Measurements from ENCODE around the gene MECR.
A peak's percentile ranks its signal among the peaks of the same experiment; 100 is the strongest.
"Not testable (repeated sequence)": the region's sequence is repeated elsewhere in the genome, so short reads cannot be mapped to it uniquely, and the experiment has no call there.

Gene MECR

DNA sequence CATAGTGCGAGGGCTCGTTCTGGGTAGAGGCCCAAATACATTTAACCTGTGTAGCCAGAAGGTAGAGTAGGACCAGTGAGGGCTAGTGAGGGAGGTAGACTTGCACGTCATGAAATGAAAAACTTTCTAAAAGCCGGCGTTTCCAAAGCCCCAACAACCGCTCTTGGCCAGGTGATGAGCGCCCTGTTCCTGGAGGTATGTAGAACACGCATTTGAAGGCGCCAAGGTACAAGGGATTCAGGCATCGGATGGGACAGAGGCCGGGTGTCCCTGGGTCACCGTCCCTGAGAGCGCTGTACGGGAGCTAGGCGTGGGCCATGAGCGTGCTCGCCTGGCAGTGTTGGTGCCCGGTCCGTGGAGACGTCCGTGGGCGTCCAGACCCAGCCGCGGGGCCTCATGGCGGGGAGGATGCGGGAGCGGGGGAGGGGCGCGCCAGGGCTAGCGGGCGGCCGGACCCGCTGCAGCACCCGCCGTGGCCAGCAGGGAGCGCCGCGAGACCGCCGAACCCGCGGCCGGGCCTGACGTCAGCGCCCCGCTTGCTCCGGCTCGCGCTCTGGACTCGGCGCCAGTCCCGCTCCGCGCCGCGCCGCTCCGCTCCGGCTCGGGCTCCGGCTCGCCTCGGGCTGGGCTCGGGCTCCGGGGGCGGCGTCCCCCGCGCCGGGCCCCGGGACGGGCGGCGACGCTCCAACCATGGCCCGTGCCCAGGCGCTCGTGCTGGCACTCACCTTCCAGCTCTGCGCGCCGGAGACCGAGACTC, 5.4 kb upstream of the MECR start, which contains the start of gene PTPRU:
Gene PTPRU, plus strand, starts transcription at position 568 of the 757 bp plus-strand sequence. Its CDS starts 123 bp downstream, at position 691.
- peak; percentile 49 for DNase-seq

DNA sequence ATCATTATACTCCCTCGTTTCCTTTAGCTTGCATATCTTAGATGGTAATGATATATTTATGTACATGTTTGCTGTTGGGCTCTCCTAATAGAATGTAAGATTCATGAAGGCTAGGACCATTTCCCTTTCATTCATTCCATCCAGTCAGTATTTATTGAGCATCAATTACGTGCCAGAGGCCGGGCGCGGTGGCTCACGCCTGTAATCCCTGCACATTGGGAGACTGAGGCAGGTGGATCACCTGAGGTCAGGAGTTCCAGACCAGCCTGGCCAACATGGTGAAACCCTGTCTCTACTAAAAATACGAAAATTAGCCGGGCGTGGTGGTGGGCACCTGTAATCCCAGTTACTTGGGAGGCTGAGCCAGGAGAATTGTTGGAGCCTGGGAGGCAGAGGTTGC, 4.1 kb upstream of the MECR start:
- DNase-seq = not testable (repeated sequence)

DNA sequence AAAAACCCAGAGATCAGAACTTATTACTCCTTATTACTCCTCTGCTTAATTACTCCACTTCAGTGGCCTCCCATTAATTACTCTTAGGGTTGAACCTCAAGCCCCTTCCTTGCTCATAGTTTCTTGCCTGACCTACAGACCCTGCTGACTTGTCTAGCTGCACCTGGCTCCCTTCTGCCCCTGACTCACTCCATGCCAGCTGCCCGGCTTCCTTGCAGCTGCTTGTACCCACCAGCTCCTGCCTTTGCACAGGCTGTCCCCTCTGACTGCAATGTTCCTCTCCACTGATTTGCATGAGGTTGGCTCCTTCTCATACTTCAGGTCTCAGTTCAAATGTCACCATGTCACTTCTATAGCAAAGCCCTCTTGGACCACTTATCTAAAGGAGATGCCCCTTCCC, 3.7 kb upstream of the MECR start:
- no peak for DNase-seq

DNA sequence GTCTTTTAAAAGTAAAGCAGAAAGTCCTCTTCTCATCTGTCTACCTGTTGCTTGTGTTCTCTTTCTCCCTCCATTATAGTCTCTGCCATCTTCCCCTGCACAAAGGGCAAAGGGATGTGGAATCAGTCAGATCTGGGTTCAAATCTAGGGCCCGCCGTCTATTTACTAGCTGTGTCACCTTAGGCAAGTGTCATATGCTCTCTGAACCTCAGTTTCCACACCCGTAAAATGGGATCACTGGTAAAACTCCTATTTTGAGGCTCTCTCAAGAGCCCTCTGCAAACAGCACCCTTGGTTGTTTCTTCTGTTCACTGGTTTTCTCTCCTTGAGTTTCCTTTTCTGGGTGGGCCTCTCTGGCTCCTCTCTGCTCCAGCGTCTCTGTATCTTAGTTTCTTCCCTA, 3.0 kb upstream of the MECR start:
- DNase-seq = no peak

DNA sequence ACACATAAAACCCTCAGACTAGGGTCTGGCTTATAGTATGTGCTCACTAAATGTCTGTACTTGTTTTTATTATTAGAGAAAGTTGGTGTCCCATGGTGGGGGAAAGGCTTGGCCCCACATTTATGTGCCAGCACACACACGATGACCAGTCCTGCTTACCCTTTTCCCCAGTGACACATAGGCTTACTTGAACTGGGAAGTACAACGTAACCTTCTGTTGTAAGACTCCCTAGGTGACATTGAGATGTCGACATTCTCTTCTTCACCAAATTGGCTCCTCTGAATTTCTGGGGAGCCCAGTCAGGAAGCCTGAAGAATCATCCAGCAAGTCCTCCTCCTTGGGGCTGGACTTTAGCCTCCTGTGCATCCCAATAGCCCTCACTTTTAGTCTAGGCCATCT, 1.7 kb upstream of the MECR start:
- DNase-seq = no peak

DNA sequence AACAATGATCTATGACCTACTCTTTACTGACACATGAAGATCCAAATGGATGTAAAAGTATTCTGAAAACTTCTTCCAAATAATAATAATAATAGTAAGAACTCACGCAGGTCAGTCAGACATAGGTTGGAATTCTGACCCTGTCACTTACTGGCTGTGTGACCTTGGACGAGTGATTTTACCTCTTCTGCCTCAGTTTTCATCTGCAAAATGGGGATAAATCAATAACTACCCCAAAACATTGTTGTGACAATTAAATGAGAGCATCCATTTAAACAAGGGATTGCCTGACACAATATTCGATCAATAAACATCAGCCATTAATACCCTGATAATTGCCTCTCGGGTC, 556 bp downstream of the MECR start:
- no peak for DNase-seq

DNA sequence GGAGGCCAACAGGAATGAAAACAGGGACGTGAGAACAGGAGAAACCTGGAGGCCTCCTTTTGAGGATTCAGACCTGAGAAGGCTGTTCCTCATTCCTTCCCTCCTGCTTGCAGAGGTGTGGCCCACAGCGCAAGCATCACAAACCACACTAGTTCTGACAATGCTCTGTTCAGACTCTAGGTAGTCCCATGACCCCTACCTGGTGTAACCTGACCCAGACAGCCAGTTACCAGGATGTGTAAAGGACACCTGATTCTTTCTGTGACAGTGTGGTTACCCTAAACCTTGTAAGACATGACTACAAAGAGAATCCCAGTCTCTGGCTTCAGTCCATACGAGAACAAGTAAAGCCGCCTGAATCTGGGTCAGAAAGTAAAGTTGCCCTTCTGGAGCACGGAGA, 3.2 kb downstream of the MECR start:
- no peak for DNase-seq

DNA sequence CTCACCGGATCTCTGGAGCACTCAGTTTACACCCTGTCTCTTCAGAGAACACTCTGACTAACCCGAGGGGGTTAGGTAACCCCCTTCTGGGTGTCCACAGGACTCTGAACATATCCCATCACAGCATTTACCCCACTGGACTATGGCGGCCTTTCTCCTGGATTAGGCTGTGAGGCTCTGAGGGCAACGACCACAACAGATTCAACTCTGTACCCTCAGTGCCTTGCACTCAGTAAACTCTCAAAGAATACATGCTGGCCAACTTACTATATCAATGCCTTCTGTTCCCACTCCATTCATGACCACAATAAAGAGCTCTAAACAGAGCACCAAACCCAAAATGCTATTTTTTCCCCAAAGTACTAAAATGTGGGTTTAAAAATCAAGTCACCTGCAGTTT, 5.4 kb downstream of the MECR start:
- no peak for DNase-seq

DNA sequence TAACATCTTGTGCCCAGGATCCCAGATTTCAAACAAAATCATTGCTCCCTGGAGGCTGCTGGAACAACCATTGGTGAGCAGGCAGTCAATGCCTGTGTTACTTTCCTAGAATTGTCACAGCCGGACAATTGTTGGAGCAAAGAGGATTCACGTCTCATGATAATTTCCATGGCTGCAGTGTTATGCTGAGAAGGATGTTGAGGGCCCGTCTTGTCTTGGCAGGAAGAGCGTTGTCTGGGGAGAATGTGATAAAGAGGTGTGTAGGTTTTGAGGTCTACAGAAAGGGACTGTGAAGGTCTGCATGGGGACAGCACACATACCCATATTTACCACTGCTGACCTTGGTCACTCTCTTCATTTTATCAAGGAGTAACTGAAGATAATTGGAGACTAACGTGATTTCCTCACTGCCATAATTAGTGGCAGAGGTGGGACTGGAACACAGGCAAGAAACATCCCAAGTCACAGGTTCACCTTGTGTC, 6.3 kb downstream of the MECR start:
- DNase-seq = no peak

DNA sequence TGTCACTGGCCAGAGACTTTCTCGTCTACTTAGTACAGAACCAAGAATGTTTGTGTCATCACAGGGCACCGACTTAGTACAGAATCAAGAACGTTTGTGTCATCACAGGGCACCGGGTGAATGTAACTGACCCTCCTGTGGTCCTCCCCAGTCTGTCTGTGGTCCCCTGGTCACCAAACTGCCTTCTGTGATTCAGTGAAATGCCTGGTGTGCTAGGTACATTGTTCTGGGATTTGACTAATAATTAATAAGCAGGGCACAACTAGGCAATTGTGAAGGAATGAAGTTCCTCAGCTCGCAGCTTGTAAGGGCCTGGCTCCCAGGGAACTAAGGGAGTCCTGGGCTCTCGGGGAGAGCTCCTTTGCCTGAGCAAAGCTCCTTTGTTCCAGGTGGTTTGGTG, 7.2 kb downstream of the MECR start:
- DNase-seq = no peak

DNA sequence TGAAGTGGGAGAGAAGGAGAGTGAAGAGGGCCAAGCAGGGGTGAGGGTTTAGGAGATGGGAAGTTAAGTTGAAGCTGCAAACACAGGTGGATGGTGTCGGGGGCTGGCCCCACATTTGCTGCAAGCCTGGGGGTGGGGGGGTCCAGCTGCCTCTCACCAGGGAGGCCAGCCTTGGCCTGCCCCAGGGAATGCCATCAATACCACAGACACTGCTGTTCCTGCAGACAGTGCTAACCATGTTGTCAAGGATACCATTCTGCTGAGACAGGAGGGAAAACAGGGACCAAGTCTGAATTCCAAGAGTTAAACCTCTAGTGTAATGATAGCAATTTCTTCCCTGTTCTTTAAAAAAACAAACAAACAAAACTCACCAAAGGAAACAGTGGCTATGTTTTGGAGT, 8.0 kb downstream of the MECR start:
- no peak for DNase-seq

DNA sequence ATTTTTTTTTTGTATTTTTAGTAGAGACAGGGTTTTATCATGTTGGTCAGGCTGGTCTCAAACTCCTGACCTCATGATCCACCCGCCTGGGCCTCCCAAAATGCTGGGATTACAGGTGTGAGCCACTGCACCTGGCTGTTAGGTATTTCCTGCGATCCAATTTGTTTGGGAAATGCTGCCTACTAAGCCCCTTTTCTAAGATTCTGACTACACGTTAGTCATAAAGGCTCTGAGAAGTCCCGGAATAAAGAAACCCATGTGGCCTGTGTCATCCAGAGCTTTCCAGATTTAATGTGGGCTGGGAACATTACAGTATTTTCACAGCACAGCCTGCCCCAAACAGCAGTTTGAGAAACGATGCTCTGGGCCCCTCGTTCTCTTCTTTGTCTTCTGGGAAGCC, 8.5 kb downstream of the MECR start:
- not testable (repeated sequence) for DNase-seq

DNA sequence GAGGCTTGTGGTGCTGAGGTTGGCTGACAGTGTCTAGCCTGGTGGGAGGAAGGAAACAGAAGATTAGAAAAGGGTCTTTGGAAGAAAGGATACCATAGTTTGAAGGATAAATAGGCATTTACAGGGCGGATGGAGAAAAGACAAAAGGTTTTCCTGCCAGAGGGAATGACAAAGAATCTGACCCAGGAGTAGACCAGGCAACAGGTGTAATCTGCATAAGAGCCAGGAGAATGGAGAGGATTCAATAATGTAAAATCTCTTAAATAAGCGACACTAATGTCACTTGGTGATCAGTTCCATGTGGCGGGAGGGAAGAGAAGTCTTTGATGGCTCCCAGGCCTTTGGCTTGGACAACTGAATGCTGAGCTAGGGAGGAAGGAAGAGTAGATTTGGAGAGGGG, 9.4 kb downstream of the MECR start:
- DNase-seq = no peak

DNA sequence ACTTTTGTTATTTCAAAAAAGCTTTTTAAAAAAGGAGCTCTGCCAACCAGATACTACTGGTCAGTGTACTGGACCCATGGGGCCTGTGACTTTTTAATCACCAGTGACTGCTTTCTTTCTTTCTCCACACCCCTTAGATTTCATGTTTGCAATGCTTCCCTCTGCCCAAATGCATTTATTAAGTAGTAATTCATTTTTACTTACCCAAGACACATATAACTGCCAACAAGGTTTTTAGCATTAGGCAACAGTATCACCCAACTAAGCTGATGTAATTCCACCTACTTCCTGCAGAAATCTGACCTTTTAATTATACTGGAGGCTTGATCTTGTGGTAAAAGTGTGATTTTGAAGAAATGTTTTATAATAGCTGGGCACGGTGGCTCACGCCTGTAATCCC, 12.5 kb downstream of the MECR start:
- DNase-seq = no peak

DNA sequence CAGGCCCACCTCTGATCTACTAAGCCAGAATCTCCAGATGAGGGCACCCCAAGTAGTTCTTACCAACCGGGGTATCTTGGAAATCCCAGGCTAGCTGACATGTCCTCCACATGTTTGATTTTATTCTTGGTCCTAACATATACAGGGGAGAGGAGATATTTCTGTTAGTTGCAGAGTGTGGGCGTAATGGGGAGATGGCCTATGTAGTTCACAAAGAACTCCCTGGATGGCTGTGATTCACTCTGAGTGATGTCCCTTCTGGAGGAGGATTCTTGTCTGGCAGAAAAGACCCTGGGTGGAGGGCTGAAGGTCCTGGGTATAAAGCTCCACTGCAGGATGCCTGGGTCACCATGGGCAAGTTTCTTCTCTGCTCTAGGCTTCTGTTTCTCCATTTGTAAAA, 13.1 kb downstream of the MECR start:
- no peak for DNase-seq

DNA sequence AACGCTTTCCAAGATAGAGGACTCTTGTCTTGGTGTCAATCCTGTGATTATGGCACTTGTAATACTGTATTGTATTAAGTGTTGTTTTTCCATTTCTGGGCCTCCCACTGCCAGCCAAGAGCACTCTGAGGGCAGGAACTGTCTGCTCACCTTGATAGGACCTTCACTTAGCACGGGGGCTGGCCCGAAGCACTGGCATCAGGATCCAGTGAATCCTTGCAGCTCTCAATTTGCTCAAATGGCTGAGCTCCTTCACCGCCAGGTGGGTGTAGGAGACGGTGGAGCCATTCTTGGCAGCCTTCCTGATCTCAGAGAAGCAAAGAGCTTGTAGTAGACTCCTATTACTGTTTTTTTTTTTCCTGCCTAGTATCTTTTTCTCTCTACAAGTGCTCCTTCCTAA, 17.7 kb downstream of the MECR start:
- DNase-seq = no peak

DNA sequence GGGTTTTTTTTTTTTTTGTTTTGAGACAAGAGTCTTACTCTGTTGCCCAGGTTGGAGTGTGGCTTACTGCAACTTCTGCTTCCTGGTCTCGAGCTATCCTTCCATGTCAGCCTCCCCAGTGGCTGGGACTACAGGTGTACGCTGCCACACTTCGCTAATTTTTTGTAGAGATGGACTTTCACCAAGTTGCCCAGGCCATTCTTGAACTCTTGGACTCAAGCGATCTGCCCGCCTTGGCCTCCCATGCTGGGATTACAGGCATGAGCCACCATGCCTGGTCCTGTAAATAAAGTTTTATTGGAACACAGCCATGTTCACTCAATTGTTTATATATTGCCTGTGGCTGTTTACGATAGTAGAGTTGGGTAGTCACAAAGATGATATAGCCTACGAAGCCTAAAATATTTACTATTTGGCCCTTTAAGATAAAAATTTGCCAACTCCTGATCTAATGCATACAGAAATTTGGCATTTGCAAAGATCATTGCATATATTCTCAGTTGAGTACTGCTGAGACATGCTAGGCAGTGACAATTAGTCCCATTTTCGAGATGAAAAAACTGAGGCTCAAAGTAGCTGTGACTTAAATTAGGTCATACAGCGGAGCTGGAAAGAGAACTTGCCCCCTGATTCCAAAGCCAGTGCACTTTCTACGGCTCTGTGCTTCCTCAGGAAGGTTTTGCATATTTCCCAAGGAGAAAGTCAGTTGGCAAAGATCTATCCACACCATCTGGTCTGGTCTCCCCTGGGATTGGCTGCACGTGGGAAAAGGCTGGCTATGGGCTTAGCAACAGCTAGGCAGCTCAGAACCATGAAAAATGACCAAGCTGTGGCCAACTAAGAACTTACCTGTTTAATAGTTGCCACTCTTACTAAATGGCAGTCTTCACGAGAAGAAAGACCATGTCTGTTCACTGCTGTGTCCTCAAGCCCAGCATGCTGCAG, 19.4 kb downstream of the MECR start:
- DNase-seq = peak; percentile 12

DNA sequence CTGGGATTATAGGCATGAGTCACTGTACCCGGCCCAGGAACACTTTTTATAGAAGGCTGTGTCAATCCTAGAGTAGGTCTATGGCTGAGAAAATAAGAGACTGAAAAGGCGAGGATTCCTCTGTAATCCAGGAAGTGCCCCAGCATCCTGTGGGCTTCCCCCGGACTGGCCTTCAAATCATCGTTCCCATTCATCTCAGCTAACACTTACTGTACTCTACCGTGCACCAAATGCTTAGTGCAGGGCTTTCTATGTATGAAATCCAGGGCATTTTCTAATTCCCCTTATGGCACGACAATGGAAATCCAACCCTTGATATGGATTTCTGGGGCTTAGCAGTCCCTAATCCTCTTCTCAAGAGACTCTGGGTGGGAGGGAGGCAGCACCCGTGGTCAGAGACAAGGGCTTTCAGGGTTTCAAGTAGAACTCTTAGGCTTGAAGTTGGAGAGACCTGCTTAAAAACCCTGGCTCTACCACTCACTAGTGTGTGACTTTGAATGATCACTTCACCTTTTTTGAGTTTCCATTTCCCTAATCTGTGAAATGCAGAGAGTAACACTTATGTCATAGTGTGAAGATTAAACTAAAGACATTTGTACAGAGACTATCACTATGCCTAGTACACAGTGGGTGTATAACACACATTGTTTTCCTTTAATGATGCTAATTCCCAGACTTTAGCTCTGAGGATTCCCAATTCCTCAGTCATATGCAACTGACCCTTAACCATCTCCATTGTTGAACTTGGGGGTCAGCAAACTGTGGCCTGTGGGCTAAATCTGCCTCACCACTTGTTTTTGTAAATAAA, 20.3 kb downstream of the MECR start:
- DNase-seq = no peak

DNA sequence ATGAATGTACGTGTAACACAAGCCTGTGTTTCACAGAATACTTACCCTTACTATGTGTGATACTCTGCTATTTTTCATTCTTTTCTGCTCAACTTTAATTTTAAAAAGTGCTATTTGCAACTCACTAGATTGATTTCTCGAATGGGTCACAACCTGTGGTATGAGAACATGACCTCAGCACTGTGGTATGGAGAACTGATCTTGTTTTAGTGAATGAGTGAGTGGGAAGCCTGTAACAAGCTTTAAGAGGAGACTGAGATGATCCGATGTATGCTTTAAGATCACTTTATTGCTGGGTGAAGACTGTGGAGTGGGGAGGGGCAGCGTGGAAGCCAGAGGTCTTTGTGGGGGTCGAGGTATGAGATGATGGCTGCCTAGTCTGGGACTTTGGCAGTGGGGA, 21.6 kb downstream of the MECR start:
- no peak for DNase-seq

DNA sequence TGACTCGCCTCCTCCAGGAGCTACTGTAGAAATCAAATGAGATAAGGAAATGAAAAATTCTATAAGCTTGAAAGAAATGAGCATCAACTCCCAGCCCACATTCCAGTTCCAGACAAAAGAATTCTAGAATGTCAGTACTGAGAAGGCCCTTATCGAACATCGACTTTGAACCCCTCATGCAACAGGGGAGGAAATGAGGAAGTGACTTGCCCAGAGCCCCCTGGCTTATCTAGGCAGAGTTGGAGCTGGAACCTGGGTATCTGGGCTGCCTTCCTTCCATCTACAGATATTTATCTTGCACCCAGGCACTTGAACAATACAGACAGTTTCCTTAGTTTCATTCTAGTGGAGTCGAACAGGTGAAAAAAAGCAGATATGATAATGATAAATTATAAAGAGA, 22.3 kb downstream of the MECR start:
- DNase-seq = no peak

DNA sequence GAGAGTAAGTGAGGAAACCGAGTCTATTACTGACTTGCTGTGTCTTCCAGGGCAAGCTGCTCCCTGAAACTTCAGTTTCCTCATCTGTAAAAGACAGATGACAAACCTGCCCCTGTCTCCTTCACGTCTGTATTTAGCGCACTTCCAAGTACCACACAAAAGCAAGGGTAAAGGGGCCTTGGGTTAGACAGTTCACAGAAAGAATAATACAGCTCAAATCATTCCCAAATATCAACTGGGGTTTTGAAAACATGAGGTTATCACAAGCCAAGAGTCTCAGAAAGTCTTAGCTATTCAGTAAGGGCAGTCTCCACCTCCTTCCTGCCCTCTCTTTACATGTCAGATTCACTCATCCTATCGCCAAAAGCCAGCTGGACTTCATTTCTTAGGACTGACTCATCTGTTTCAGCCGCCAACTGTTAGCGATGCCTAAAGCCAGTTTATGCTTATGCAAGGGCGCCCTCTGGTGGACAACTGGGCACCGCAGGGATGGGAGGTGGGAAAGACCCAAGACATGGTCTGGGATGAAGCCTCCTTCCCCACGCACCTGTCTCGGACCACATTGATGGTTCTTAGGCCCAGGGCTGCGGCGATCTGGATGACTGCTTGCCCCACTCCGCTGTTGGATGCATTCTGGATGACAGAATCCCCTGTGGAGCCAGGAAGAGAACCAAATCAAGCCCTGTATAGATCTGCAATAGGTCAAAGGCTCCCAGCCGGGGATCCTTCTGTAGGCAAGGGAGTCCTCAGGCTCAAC, 28.0 kb downstream of the MECR start:
- peak; percentile 7 for DNase-seq

DNA sequence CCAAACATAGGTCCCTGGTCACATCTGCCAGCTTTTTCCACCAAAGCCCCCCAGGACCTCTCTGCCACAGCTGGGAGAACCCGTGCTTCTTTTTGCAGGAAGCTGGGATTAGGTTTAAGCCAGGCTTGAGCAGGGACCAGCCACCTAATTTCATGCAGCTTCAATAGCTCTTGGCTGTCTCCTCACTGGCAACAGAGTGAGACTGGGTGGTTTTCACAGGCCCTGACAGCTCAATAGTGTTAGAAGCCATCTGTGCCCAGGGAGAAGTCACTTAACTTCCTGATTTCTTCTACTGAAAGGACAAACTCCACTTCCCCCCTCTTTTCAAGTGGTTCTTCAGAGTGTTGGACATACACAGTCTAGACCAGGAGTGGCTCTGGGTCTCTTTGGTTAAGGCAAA, 28.7 kb downstream of the MECR start:
- no peak for DNase-seq

Data from NCI-H526 treated with DMSO at 0.1 percent for 48 hours (cell line).